Erythroblast (primary cell): ENCODE results near the gene ADAM12.

ENCODE experiments used
- DNase-seq, 2 experiments: peaks; one replicate each; lab custom pipeline; 2025; lab: John Stamatoyannopoulos, UW
- GATA1 ChIP-seq: IDR thresholded peaks from 2 replicates; pipeline ENCODE4 v1.6.1; 2011; ENCODE audit warnings: low read depth, mild to moderate bottlenecking, control low read depth, low read length, moderate library complexity
- POLR2A ChIP-seq: IDR thresholded peaks from 2 replicates; pipeline ENCODE4 v1.6.1; 2011; ENCODE audit warnings: mild to moderate bottlenecking, low read length

ADAM12 gene

GRCh38 chr10:126387931-126388911, at the start of gene ADAM12:
Gene ADAM12 (minus strand): TSS chr10:126388477. CDS start chr10:126388145, 332 bp downstream.
- no peak for DNase-seq
- TF ChIP-seq GATA1 (no peak), POLR2A (no peak)

- no peak for DNase-seq
- TF ChIP-seq GATA1 (no peak), POLR2A (no peak)
Observed at GRCh38 chr10:126437635-126438406, 49.5 kb upstream of the ADAM12 start.

- no peak for DNase-seq
- TF ChIP-seq POLR2A (no peak), GATA1 (no peak)
Observed at GRCh38 chr10:126434235-126434634, 46.0 kb upstream of the ADAM12 start.

- no peak for DNase-seq
- TF ChIP-seq GATA1 (no peak), POLR2A (no peak)
Observed at GRCh38 chr10:126433351-126433750, 45.1 kb upstream of the ADAM12 start.

- DNase-seq, result no peak
- TF ChIP-seq GATA1 (no peak), POLR2A (no peak)
Observed at GRCh38 chr10:126432507-126432906, 44.2 kb upstream of the ADAM12 start.

GRCh38 chr10:126431816-126432215, 43.5 kb upstream of the ADAM12 start:
- no peak for DNase-seq
- TF ChIP-seq GATA1 (no peak), POLR2A (no peak)

GRCh38 chr10:126430512-126430911, 42.2 kb upstream of the ADAM12 start:
- no peak for DNase-seq
- no peak for TF ChIP-seq GATA1
- no peak for TF ChIP-seq POLR2A

- no peak for DNase-seq
- TF ChIP-seq GATA1 (no peak), POLR2A (no peak)
Observed at GRCh38 chr10:126429275-126429674, 41.0 kb upstream of the ADAM12 start.

GRCh38 chr10:126425489-126426065, 37.3 kb upstream of the ADAM12 start:
- TF ChIP-seq POLR2A, result no peak
- TF ChIP-seq GATA1, result no peak
- no peak for DNase-seq

- TF ChIP-seq GATA1 (no peak), POLR2A (no peak)
- no peak for DNase-seq
Observed at GRCh38 chr10:126425032-126425431, 36.8 kb upstream of the ADAM12 start.

GRCh38 chr10:126423732-126424491, 35.6 kb upstream of the ADAM12 start:
- TF ChIP-seq POLR2A (no peak), GATA1 (no peak)
- DNase-seq, result no peak

- DNase-seq, result no peak
- TF ChIP-seq POLR2A (no peak), GATA1 (no peak)
Observed at GRCh38 chr10:126422567-126422966, 34.3 kb upstream of the ADAM12 start.

GRCh38 chr10:126421756-126422256, 33.5 kb upstream of the ADAM12 start:
- no peak for TF ChIP-seq POLR2A
- TF ChIP-seq GATA1, result no peak
- no peak for DNase-seq
